ENCODE measurements around the gene ZBTB9.

DNA sequence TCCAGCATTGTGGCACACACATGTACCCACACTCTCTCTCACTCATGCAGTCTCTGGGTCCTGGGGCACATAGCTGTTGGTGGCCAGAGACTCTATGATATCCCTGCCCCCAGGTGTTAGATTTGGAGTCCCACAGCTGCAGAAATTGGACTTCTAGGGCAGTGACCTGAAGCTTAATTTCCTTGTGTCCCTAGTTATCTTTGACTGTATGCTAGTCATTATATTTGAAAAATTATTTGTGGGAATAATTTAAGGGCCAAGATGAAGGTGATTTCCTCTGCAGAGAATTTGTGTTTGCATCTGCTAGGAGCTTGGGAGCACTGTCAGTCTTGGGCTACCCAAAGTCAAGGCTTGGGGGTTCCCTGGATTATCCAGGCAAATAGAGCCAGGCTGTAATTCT is 50.1 kb downstream of the ZBTB9 start:
- TF ChIP-seq YY1 (IDR thresholded peaks at IDR 0.05; ENCODE audit: insufficient read depth, insufficient read length) (no peak), ZNF274 (IDR thresholded peaks at IDR 0.05; ENCODE audit: low read depth, low read length) (no peak), SUZ12 (IDR thresholded peaks at IDR 0.05; ENCODE audit: extremely low read depth, insufficient read depth, insufficient read length) (no peak)
